MM.1S (cell line): ENCODE measurements around the gene DAAM2.

Source experiments
- DNase-seq: peaks from one replicate; pipeline ENCODE4 v3.0.0-alpha.2; 2015
- H2AFZ ChIP-seq: fragments of 300-600 bp; sonication (generic); 2 replicates; pipeline ENCODE4 v1.6.0; 2016; ENCODE audit warnings: antibody characterized with exemption, low read length
- H3F3A ChIP-seq: fragments of 300-600 bp; sonication (generic); 2 replicates; pipeline ENCODE4 v1.6.1; 2016; ENCODE audit warnings: mild to moderate bottlenecking, antibody characterized with exemption, low read length, moderate library complexity, mixed read lengths; ENCODE audit not compliant: insufficient read depth
- H3K27ac ChIP-seq: fragments of 300-600 bp; sonication (generic); 2 replicates; pipeline ENCODE4 v1.5.1; 2016; ENCODE audit warnings: mild to moderate bottlenecking, low read length
- H3K27me3 ChIP-seq: fragments of 300-600 bp; sonication (generic); replicated peaks from 2 replicates; pipeline ENCODE4 v1.6.0; 2016; ENCODE audit warnings: low read length; ENCODE audit not compliant: insufficient read depth
- H3K36me3 ChIP-seq: fragments of 300-600 bp; sonication (generic); replicated peaks from 2 replicates; pipeline ENCODE4 v1.6.1; 2016; ENCODE audit warnings: mild to moderate bottlenecking, low read length, mixed read lengths; ENCODE audit not compliant: insufficient read depth
- H3K4me1 ChIP-seq: fragments of 300-600 bp; sonication (generic); 2 replicates; pipeline ENCODE4 v1.6.1; 2016; ENCODE audit warnings: low read length, mixed read lengths
- H3K4me2 ChIP-seq: fragments of 300-600 bp; sonication (generic); 2 replicates; pipeline ENCODE4 v1.6.0; 2016; ENCODE audit warnings: low read depth, low read length
- H3K4me3 ChIP-seq: fragments of 300-600 bp; sonication (generic); 2 replicates; pipeline ENCODE4 v1.5.1; 2016; ENCODE audit warnings: low read length, mixed read lengths
- H3K79me2 ChIP-seq: fragments of 300-600 bp; sonication (generic); 2 replicates; pipeline ENCODE4 v1.6.1; 2016; ENCODE audit warnings: mixed run types, low read length, mixed read lengths
- H3K9ac ChIP-seq: fragments of 300-600 bp; sonication (generic); 2 replicates; pipeline ENCODE4 v1.6.1; 2016; ENCODE audit warnings: low read length, mixed read lengths
- H3K9me2 ChIP-seq: fragments of 300-600 bp; sonication (generic); replicated peaks from 2 replicates; pipeline ENCODE4 v1.6.1; 2016; ENCODE audit warnings: mild to moderate bottlenecking, low read length, mixed read lengths; ENCODE audit not compliant: insufficient read depth
- H3K9me3 ChIP-seq: fragments of 300-600 bp; sonication (generic); replicated peaks from 2 replicates; pipeline ENCODE4 v1.6.1; 2016; ENCODE audit warnings: mild to moderate bottlenecking, low read length, mixed read lengths; ENCODE audit not compliant: insufficient read depth
- H4K20me1 ChIP-seq: fragments of 300-600 bp; sonication (generic); 2 replicates; pipeline ENCODE4 v1.6.1; 2016; ENCODE audit warnings: mild to moderate bottlenecking, low read length, moderate library complexity, mixed read lengths; ENCODE audit not compliant: insufficient read depth
- EZH2 ChIP-seq: fragments of 300-600 bp; sonication (generic); optimal IDR thresholded peaks from 2 replicates; pipeline ENCODE3; 2017; ENCODE audit warnings: low read depth, mild to moderate bottlenecking, antibody characterized with exemption, low read length, mixed read lengths
- EZH2phosphoT487 ChIP-seq: fragments of 300-600 bp; sonication (generic); IDR thresholded peaks from 2 replicates; pipeline ENCODE4 v1.6.1; 2018; ENCODE audit warnings: antibody characterized with exemption, low read length
- TF ChIP-seq, protein P1 (sequence below): fragments of 300-600 bp; sonication (generic); IDR thresholded peaks from 2 replicates; pipeline ENCODE4 v1.5.1; 2016; ENCODE audit warnings: antibody characterized with exemption, low read length, mixed read lengths

The DAAM2 gene

GRCh38 chr6:39931607-39932006 is 139.4 kb downstream of the DAAM2 start:
- TF ChIP-seq EZH2 (no peak), EZH2phosphoT487 (no peak)
- TF ChIP-seq, protein P1, sequence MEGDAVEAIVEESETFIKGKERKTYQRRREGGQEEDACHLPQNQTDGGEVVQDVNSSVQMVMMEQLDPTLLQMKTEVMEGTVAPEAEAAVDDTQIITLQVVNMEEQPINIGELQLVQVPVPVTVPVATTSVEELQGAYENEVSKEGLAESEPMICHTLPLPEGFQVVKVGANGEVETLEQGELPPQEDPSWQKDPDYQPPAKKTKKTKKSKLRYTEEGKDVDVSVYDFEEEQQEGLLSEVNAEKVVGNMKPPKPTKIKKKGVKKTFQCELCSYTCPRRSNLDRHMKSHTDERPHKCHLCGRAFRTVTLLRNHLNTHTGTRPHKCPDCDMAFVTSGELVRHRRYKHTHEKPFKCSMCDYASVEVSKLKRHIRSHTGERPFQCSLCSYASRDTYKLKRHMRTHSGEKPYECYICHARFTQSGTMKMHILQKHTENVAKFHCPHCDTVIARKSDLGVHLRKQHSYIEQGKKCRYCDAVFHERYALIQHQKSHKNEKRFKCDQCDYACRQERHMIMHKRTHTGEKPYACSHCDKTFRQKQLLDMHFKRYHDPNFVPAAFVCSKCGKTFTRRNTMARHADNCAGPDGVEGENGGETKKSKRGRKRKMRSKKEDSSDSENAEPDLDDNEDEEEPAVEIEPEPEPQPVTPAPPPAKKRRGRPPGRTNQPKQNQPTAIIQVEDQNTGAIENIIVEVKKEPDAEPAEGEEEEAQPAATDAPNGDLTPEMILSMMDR = no peak

DNA sequence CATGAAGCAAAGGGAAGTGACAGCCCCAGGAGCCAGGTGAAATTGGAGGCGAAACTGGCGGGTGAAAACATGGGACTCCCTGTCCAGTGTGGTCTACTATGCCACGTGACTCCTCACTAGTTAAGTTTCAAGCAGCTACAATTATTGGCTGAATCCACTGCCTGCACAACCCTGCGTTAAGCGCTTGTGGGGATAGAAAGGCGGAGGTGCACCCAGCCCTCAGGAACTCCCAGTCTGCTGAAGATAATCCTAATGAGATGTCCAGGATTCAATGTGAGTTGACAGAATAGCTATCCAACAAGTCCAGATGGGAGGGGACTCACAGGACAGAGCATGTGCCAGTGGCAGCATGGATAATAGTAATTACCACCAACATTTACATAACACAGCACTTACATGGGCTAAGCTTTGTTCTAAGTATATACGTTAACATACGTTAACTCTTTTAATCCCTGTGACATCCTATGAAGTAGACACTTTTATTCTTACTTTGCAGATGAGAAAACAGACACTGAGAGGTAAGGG is 140.3 kb downstream of the DAAM2 start:
- H3K27me3 ChIP-seq = no peaks in the 10 kb centered on the region
- H3K79me2 ChIP-seq = no peaks in the 10 kb centered on the region
- H3K9me2 ChIP-seq = no peaks in the 10 kb centered on the region
- no peak overlapping the region for H3K4me2 ChIP-seq
- no peak overlapping the region for H3K9ac ChIP-seq
- H3K36me3 ChIP-seq = no peaks in the 10 kb centered on the region
- DNase-seq = no peak
- no peak overlapping the region for H3K4me3 ChIP-seq
- no peaks in the 10 kb centered on the region for H3K4me1 ChIP-seq
- no peaks in the 10 kb centered on the region for H4K20me1 ChIP-seq
- H3K9me3 ChIP-seq = no peaks in the 10 kb centered on the region
- no peaks in the 10 kb centered on the region for H3F3A ChIP-seq
- no peak overlapping the region for H2AFZ ChIP-seq
- TF ChIP-seq EZH2phosphoT487 (no peak), EZH2 (no peak)
- TF ChIP-seq, protein P1 = no peak
- H3K27ac ChIP-seq = no peak overlapping the region

More at GRCh38 chr6:39931607-39932006, 139.4 kb downstream of the DAAM2 start:
- H3K9me3 ChIP-seq = no peaks in the 10 kb centered on the region
- no peak overlapping the region for H3K4me3 ChIP-seq
- DNase-seq = no peak
- no peaks in the 10 kb centered on the region for H3K9me2 ChIP-seq
- no peaks in the 10 kb centered on the region for H3K4me1 ChIP-seq
- no peak overlapping the region for H3K9ac ChIP-seq
- H4K20me1 ChIP-seq = no peaks in the 10 kb centered on the region
- no peaks in the 10 kb centered on the region for H3K79me2 ChIP-seq
- no peaks in the 10 kb centered on the region for H3F3A ChIP-seq
- H2AFZ ChIP-seq = no peak overlapping the region
- no peak overlapping the region for H3K27ac ChIP-seq
- no peaks in the 10 kb centered on the region for H3K36me3 ChIP-seq
- H3K4me2 ChIP-seq = no peak overlapping the region
- H3K27me3 ChIP-seq = no peaks in the 10 kb centered on the region

- Histone ChIP-seq H3K4me2 (peak overlapping the region; percentile 54; the same call in 1 of the 2 replicates), H3K79me2 (no peaks in the 10 kb centered on the region), H3K9me2 (no peaks in the 10 kb centered on the region), H3F3A (no peaks in the 10 kb centered on the region), H3K9ac (peak overlapping the region; percentile 33; the same call in 1 of the 2 replicates), H4K20me1 (no peaks in the 10 kb centered on the region), H3K36me3 (no peaks in the 10 kb centered on the region), H3K4me1 (no peaks in the 10 kb centered on the region), H2AFZ (peak overlapping the region; percentile 71), H3K27ac (no peak overlapping the region), H3K27me3 (no peaks in the 10 kb centered on the region), H3K4me3 (peak overlapping the region; percentile 59), H3K9me3 (no peaks in the 10 kb centered on the region)
- no peak for TF ChIP-seq EZH2
- TF ChIP-seq EZH2phosphoT487 = no peak
- TF ChIP-seq, protein P1 = no peak
- no peak for DNase-seq
These were observed 141.5 kb downstream of the DAAM2 start for GRCh38 chr6:39933669-39934130.
